ENCODE measurements around the gene DMWD. TPM values are rescaled to one million over a fixed set of nuclear protein-coding genes. Genes with fewer than 3 reads are reported as not detected.

The DMWD gene
- polyA plus RNA-seq, 2 donors = 12.4 to 34.6 TPM

GRCh38 chr19:45739498-45740439 lies 52.9 kb downstream of the DMWD start:
- Histone ChIP-seq H3K36me3 (ENCODE audit: control insufficient read depth in 2 of 2, insufficient read depth in 2 of 2, low read length in 1 of 2) (no peaks in the 10 kb centered on the region), H3K4me3 (ENCODE audit: low read depth in 1 of 2, low read length in 2 of 2) (no peak overlapping the region), H3K9me3 (ENCODE audit: control insufficient read depth in 2 of 2, insufficient read depth in 1 of 2, low read depth in 1 of 2, low read length in 1 of 2) (no peaks in the 10 kb centered on the region), H3K4me1 (ENCODE audit: control insufficient read depth in 2 of 2, insufficient read depth in 2 of 2, low read length in 1 of 2) (no peaks in the 10 kb centered on the region), H3K27me3 (ENCODE audit: control insufficient read depth in 1 of 2, insufficient read depth in 2 of 2, low read length in 2 of 2) (no peaks in the 10 kb centered on the region), H3K27ac (ENCODE audit: low read depth in 2 of 2, low read length in 1 of 2) (no peak overlapping the region)
- WGBS, 2 donors = 85 to 86% methylated on average over 10 of the region's 10 CpGs

- H3K27me3 ChIP-seq (ENCODE audit: control insufficient read depth in 1 of 2, insufficient read depth in 2 of 2, low read length in 2 of 2) = no peaks in the 10 kb centered on the region
- H3K36me3 ChIP-seq (ENCODE audit: control insufficient read depth in 2 of 2, insufficient read depth in 2 of 2, low read length in 1 of 2) = no peaks in the 10 kb centered on the region
- no peaks in the 10 kb centered on the region for H3K9me3 ChIP-seq (ENCODE audit: control insufficient read depth in 2 of 2, insufficient read depth in 1 of 2, low read depth in 1 of 2, low read length in 1 of 2)
- H3K4me1 ChIP-seq (ENCODE audit: control insufficient read depth in 2 of 2, insufficient read depth in 2 of 2, low read length in 1 of 2) = no peaks in the 10 kb centered on the region
- no peak within 1 kb of the TSS for H3K4me3 ChIP-seq (ENCODE audit: low read depth in 1 of 2, low read length in 2 of 2)
- 91 to 92% methylated on average over 59 of the region's 59 CpGs for WGBS, 2 donors
- H3K27ac ChIP-seq (ENCODE audit: low read depth in 2 of 2, low read length in 1 of 2) = no peak within 1 kb of the TSS
Measured at GRCh38 chr19:45733160-45733810, 59.4 kb downstream of the DMWD start, which contains the start of gene MEIOSIN. Gene MEIOSIN, plus strand, starts transcription at chr19:45733439. Its CDS starts 1,938 bp downstream, at chr19:45735377.

Other genes starting within 250 kb of the DMWD start
- 1 to 10 TPM; 4.0 to 4.6 TPM for gene OPA3, start 208.0 kb downstream of the DMWD start, polyA plus RNA-seq
- gene GPR4, start 190.6 kb downstream of the DMWD start, polyA plus RNA-seq = under 1 TPM; 0.83 to 0.85 TPM
- 10 to 100 TPM; 55.3 to 56.5 TPM for gene EML2, start 153.4 kb downstream of the DMWD start, polyA plus RNA-seq
- gene GIPR, start 124.6 kb downstream of the DMWD start, polyA plus RNA-seq = 1 to 10 TPM in 1 of 2 donors, under 1 TPM in 1; 0.62 to 2.1 TPM
- gene SNRPD2, start 100.9 kb downstream of the DMWD start, polyA plus RNA-seq = 100 to 1,000 TPM; 291 to 376 TPM
- 1 to 10 TPM; 3.9 to 6.8 TPM for gene QPCTL, start 100.2 kb downstream of the DMWD start, polyA plus RNA-seq
- gene FBXO46, start 61.9 kb downstream of the DMWD start, polyA plus RNA-seq = 10 to 100 TPM; 13.9 TPM
- not detected for gene MEIOSIN, start 59.4 kb downstream of the DMWD start, polyA plus RNA-seq
- gene SIX5, start 23.6 kb downstream of the DMWD start, polyA plus RNA-seq = 1 to 10 TPM; 8.2 to 9.8 TPM
- 100 to 1,000 TPM in 1 of 2 donors, 10 to 100 TPM in 1; 26.0 to 133 TPM for gene DMPK, start 10.4 kb downstream of the DMWD start, polyA plus RNA-seq
- gene RSPH6A, start 22.5 kb upstream of the DMWD start, polyA plus RNA-seq = under 1 TPM in 1 of 2 donors, not detected in 1; 0.16 TPM
- gene SYMPK, start 70.3 kb upstream of the DMWD start, polyA plus RNA-seq = 10 to 100 TPM; 31.3 to 76.3 TPM
- under 1 TPM; 0.02 to 0.10 TPM for gene FOXA3, start 71.5 kb upstream of the DMWD start, polyA plus RNA-seq
- gene IRF2BP1, start 93.3 kb upstream of the DMWD start, polyA plus RNA-seq = 10 to 100 TPM in 1 of 2 donors, 1 to 10 TPM in 1; 9.0 to 10.6 TPM
- gene MYPOP, start 109.8 kb upstream of the DMWD start, polyA plus RNA-seq = 1 to 10 TPM; 3.2 to 3.5 TPM
- not detected for gene NANOS2, start 121.9 kb upstream of the DMWD start, polyA plus RNA-seq
- 1 to 10 TPM in 1 of 2 donors, under 1 TPM in 1; 0.31 to 1.0 TPM for gene NOVA2, start 181.0 kb upstream of the DMWD start, polyA plus RNA-seq
- 10 to 100 TPM in 1 of 2 donors, 1 to 10 TPM in 1; 8.1 to 12.3 TPM for gene CCDC61, start 202.6 kb upstream of the DMWD start, polyA plus RNA-seq
- not detected for gene PGLYRP1, start 230.2 kb upstream of the DMWD start, polyA plus RNA-seq
- under 1 TPM; 0.02 to 0.16 TPM for gene IGFL4, start 248.2 kb upstream of the DMWD start, polyA plus RNA-seq

Data from esophagus (tissue), 2 donors.